Measurements from ENCODE around the gene VPS26C. TPM values are rescaled to one million over a fixed set of nuclear protein-coding genes. Genes with fewer than 3 reads are reported as not detected.

Gene VPS26C
- total and polyA plus RNA-seq, 12 donors = 14.3 to 94.8 (median 58.7) TPM

DNA sequence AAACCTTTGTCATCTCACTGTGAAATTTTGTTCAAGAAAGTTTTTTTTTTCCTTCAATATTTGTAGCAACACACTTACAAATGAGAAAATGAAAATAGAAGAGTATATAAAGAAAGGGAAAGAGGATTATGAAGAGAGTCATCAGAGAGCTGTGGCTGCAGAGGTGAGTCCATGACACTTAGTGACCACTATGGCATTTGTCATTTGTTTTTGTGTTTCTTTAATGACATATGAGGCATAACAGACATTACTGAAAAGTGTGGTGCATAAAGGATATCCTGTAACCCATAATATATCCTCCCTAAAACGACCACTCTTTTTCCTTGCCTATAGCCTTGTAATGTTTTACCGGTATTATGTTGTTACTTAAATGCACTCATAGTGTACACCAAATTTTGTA is 80.2 kb downstream of the VPS26C start:
- intact Hi-C loops (cut with DNase I) = no loop called here
- no peaks in the 10 kb centered on the region for H3K4me1 ChIP-seq (replicated peaks in 1 of 2)
- 79 to 87% (median 82%) methylated on average over 2 of the region's 2 CpGs for WGBS, 4 donors
- no peaks in the 10 kb centered on the region for H3K27me3 ChIP-seq
- no peak overlapping the region for H3K27ac ChIP-seq
- TF ChIP-seq POLR2A (IDR thresholded peaks at IDR 0.05) = no peak
- TF ChIP-seq, protein P1, sequence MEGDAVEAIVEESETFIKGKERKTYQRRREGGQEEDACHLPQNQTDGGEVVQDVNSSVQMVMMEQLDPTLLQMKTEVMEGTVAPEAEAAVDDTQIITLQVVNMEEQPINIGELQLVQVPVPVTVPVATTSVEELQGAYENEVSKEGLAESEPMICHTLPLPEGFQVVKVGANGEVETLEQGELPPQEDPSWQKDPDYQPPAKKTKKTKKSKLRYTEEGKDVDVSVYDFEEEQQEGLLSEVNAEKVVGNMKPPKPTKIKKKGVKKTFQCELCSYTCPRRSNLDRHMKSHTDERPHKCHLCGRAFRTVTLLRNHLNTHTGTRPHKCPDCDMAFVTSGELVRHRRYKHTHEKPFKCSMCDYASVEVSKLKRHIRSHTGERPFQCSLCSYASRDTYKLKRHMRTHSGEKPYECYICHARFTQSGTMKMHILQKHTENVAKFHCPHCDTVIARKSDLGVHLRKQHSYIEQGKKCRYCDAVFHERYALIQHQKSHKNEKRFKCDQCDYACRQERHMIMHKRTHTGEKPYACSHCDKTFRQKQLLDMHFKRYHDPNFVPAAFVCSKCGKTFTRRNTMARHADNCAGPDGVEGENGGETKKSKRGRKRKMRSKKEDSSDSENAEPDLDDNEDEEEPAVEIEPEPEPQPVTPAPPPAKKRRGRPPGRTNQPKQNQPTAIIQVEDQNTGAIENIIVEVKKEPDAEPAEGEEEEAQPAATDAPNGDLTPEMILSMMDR (IDR thresholded peaks at IDR 0.05) = no peak
- no peaks in the 10 kb centered on the region for H3K9me3 ChIP-seq (replicated peaks in 1 of 3)
- no peak overlapping the region for H3K4me3 ChIP-seq
- H3K36me3 ChIP-seq (replicated peaks in 1 of 2) = peaks cover 0 to 43% of the 10 kb centered on the region in 2 donors
- no peak for DNase-seq

GRCh38 chr21:37184784-37185593 is 82.1 kb downstream of the VPS26C start:
- intact Hi-C loops (cut with DNase I) = no loop called here
- no peak for DNase-seq
- Histone ChIP-seq H3K9me3 (replicated peaks in 1 of 3) (no peaks in the 10 kb centered on the region), H3K4me1 (replicated peaks in 1 of 2) (no peaks in the 10 kb centered on the region), H3K36me3 (replicated peaks in 1 of 2) (peaks cover 0 to 33% of the 10 kb centered on the region in 2 donors), H3K27ac (no peak overlapping the region), H3K27me3 (no peaks in the 10 kb centered on the region), H3K4me3 (no peak overlapping the region)
- TF ChIP-seq POLR2A (IDR thresholded peaks at IDR 0.05) = no peak
- TF ChIP-seq, protein P1 (IDR thresholded peaks at IDR 0.05) = no peak
- WGBS, 4 donors = 93 to 96% (median 94%) methylated on average over 9 of the region's 9 CpGs

- TF ChIP-seq POLR2A (IDR thresholded peaks at IDR 0.05) = no peak
- TF ChIP-seq, protein P1 (IDR thresholded peaks at IDR 0.05) = no peak
- intact Hi-C loops (cut with DNase I) = no loop called here
- no peak overlapping the region for H3K27ac ChIP-seq
- DNase-seq = no peak
- no peaks in the 10 kb centered on the region for H3K4me1 ChIP-seq (replicated peaks in 1 of 2)
- no peaks in the 10 kb centered on the region for H3K9me3 ChIP-seq (replicated peaks in 1 of 3)
- H3K4me3 ChIP-seq = no peak overlapping the region
- H3K27me3 ChIP-seq = no peaks in the 10 kb centered on the region
- WGBS, 4 donors = 92 to 97% (median 96%) methylated on average over 3 of the region's 3 CpGs
- peaks cover 0 to 28% of the 10 kb centered on the region in 2 donors for H3K36me3 ChIP-seq (replicated peaks in 1 of 2)
These were observed 83.4 kb downstream of the VPS26C start for GRCh38 chr21:37183749-37184148.

DNA sequence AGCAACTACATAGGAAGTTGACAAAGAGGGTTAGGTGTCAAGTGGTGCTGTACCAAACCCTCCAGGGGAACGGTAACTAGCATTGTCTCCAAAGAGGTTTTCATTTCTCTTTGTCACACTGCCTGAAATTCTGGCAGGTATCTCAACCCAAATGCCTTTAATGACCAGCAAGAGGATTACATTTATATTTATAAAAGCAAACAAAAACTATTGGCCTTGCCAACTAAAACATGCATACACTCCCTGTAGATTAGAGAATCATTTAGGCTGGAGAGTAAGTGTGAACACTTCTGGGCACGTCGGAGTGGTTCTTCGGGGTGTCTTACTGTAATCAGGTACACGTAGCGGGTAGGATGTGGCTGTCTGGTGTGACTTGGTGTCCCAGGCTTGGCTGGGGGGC is 84.9 kb downstream of the VPS26C start:
- H3K4me1 ChIP-seq (replicated peaks in 1 of 2) = no peaks in the 10 kb centered on the region
- no peaks in the 10 kb centered on the region for H3K27me3 ChIP-seq
- intact Hi-C loops (cut with DNase I) = no loop called here
- no peak overlapping the region for H3K4me3 ChIP-seq
- H3K9me3 ChIP-seq (replicated peaks in 1 of 3) = no peaks in the 10 kb centered on the region
- H3K27ac ChIP-seq = no peak overlapping the region
- TF ChIP-seq, protein P1 (IDR thresholded peaks at IDR 0.05) = no peak
- no peak for TF ChIP-seq POLR2A (IDR thresholded peaks at IDR 0.05)
- 88 to 94% (median 89%) methylated on average over 6 of the region's 6 CpGs for WGBS, 4 donors
- no peak for DNase-seq
- H3K36me3 ChIP-seq (replicated peaks in 1 of 2) = peaks cover 0 to 25% of the 10 kb centered on the region in 2 donors
